SU-DHL-6 (cell line): ENCODE measurements around the gene IL36RN.

Experiments used
- EZH2phosphoT487 ChIP-seq: fragments of 200-600 bp; sonication (generic), shearing (Covaris generic); conservative IDR thresholded peaks from 2 replicates; pipeline ENCODE4 v1.6.1; 2018; ENCODE audit warnings: mild to moderate bottlenecking, antibody characterized with exemption, low read length, moderate library complexity, mixed read lengths
- TF ChIP-seq, protein P1 (sequence below): fragments of 200-600 bp; sonication (generic); IDR thresholded peaks from one replicate; pipeline ENCODE4 v1.5.1; 2017; ENCODE audit warnings: antibody characterized with exemption, mild to moderate bottlenecking, low read length, moderate library complexity; ENCODE audit not compliant: insufficient read depth, poor library complexity, severe bottlenecking

DNA sequence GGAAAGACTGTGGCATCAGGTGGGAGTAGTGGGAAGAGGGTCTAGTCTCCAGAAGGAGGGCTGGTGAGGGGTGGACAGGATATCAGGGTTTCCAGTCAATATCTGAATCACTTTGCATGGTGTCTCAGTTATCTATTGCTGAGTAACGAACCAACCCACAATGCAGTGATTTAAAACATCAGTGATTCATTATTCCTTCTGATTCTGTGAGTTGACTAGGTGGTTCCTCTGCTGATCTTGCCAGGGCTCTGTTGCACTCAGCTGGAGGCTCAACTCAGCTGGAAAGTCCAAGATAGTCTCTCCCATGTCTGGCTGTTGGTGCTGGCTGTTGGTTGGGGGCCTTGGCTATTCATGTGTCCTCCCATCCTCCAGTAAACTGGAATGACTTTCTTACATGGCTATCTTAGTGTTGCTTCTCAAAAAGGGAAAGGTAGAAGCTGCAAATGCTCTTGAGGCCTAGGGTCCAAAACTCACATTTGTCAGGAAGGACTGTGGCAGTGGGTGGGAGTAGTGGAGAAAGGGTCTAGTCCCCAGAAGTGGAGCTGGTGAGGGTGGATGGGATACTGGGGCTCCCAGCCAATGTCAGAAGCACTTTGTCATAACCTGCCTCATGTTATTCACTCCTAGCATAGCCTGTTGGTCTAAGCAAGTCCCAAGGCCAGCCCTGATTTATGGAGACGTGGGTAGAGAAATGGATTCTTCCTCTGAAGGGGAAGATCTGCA lies 22.7 kb downstream of the IL36RN start:
- TF ChIP-seq EZH2phosphoT487: no peak
- TF ChIP-seq, protein P1, sequence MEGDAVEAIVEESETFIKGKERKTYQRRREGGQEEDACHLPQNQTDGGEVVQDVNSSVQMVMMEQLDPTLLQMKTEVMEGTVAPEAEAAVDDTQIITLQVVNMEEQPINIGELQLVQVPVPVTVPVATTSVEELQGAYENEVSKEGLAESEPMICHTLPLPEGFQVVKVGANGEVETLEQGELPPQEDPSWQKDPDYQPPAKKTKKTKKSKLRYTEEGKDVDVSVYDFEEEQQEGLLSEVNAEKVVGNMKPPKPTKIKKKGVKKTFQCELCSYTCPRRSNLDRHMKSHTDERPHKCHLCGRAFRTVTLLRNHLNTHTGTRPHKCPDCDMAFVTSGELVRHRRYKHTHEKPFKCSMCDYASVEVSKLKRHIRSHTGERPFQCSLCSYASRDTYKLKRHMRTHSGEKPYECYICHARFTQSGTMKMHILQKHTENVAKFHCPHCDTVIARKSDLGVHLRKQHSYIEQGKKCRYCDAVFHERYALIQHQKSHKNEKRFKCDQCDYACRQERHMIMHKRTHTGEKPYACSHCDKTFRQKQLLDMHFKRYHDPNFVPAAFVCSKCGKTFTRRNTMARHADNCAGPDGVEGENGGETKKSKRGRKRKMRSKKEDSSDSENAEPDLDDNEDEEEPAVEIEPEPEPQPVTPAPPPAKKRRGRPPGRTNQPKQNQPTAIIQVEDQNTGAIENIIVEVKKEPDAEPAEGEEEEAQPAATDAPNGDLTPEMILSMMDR: no peak
